ENCODE data around the gene GIPC3. TPM values are rescaled to one million over a fixed set of nuclear protein-coding genes. Genes with fewer than 3 reads are reported as not detected.

The GIPC3 gene
- total and polyA plus RNA-seq, 7 donors = under 0.01 to 1.0 (median 0.83) TPM; not detected in 4

- Histone ChIP-seq H3K9me3 (no peaks in the 10 kb centered on the region), H3K36me3 (no peaks in the 10 kb centered on the region), H3K27me3 (no peaks in the 10 kb centered on the region), H3K27ac (peak overlapping the region; percentile 69 to 82 (median 74)), H3K4me3 (peak overlapping the region; percentile 1 to 47 (median 36)), H3K4me1 (peaks cover 0 to 55% (median 41%) of the 10 kb centered on the region in 4 donors)
- intact Hi-C loops (cut with DNase I) = loop anchor here (5.0 kb wide), 1 partner anchor 41 kb away; no protein-coding TSS in a partner anchor
- WGBS, 2 donors = 66 to 82% methylated on average over 29 of the region's 29 CpGs
- TF ChIP-seq POLR2A (IDR thresholded peaks at IDR 0.05) = no peak
- TF ChIP-seq, protein P1, sequence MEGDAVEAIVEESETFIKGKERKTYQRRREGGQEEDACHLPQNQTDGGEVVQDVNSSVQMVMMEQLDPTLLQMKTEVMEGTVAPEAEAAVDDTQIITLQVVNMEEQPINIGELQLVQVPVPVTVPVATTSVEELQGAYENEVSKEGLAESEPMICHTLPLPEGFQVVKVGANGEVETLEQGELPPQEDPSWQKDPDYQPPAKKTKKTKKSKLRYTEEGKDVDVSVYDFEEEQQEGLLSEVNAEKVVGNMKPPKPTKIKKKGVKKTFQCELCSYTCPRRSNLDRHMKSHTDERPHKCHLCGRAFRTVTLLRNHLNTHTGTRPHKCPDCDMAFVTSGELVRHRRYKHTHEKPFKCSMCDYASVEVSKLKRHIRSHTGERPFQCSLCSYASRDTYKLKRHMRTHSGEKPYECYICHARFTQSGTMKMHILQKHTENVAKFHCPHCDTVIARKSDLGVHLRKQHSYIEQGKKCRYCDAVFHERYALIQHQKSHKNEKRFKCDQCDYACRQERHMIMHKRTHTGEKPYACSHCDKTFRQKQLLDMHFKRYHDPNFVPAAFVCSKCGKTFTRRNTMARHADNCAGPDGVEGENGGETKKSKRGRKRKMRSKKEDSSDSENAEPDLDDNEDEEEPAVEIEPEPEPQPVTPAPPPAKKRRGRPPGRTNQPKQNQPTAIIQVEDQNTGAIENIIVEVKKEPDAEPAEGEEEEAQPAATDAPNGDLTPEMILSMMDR (IDR thresholded peaks at IDR 0.05) = no peak
- no peak for DNase-seq
Observed at GRCh38 chr19:3575949-3576673, 9.2 kb upstream of the GIPC3 start.

DNA sequence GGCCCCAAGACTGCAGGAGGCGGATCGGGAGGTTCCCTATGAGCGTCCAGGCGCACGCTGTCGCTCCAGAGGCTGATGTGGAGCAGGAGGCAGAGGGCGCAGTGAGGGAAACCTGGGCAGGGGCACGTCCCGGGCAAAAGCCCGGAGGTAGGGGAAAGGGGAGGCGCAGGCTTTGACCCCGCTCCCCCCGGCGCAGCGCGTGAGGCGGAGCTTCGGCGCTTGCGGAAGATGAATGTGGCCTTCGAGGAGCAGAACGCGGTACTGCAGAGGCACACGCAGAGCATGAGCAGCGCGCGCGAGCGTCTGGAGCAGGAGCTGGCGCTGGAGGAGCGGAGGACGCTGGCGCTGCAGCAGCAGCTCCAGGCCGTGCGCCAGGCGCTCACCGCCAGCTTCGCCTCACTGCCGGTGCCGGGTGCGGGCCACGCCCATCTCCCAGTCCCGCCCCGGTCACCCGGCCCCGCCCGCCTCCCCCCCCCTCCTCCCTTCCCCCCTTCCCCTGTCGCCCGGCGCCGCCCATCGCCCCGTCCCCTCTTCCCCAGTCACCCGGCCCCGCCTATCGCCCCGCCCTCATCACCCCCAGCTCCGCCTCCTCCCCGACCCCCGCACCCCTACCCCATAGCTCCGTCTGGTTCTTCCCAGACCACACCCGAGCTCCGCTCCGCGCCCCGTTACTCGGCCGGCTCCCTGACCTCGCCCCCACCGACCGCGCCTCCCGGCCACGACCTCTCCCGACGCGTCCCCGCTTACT is 8.4 kb upstream of the GIPC3 start:
- no peaks in the 10 kb centered on the region for H3K9me3 ChIP-seq
- no peak for TF ChIP-seq EP300 (IDR thresholded peaks at IDR 0.05)
- TF ChIP-seq, protein P1 (IDR thresholded peaks at IDR 0.05) = no peak
- TF ChIP-seq POLR2AphosphoS5 (IDR thresholded peaks at IDR 0.05) = peak in 3 of 4 donors; percentile 27 to 34 (median 30)
- TF ChIP-seq POLR2A (IDR thresholded peaks at IDR 0.05) = no peak
- H3K4me1 ChIP-seq = peaks cover 0 to 52% (median 40%) of the 10 kb centered on the region in 4 donors
- H3K27ac ChIP-seq = peak overlapping the region; percentile 69 to 82 (median 74)
- H3K27me3 ChIP-seq = no peaks in the 10 kb centered on the region
- H3K4me3 ChIP-seq = peak overlapping the region; percentile 1 to 47 (median 36)
- DNase-seq = peak; percentile 91
- no peaks in the 10 kb centered on the region for H3K36me3 ChIP-seq
- WGBS, 2 donors = 27 to 49% methylated on average over 72 to 78 of the region's 78 CpGs
- intact Hi-C loops (cut with DNase I) = loop anchor here (5.0 kb wide), 1 partner anchor 40 kb away; no protein-coding TSS in a partner anchor

- Histone ChIP-seq H3K36me3 (no peaks in the 10 kb centered on the region), H3K4me3 (no peak overlapping the region), H3K4me1 (peaks cover 0 to 49% (median 36%) of the 10 kb centered on the region in 4 donors), H3K27ac (peak overlapping the region; percentile 69 to 82 (median 74)), H3K9me3 (no peaks in the 10 kb centered on the region), H3K27me3 (no peaks in the 10 kb centered on the region)
- DNase-seq = no peak
- intact Hi-C loops (cut with DNase I) = loop anchor here (5.0 kb wide), 1 partner anchor 39 kb away; no protein-coding TSS in a partner anchor
- WGBS, 2 donors = 26 to 72% methylated on average over 60 of the region's 60 CpGs
- no peak for TF ChIP-seq EP300 (IDR thresholded peaks at IDR 0.05)
- TF ChIP-seq POLR2A (IDR thresholded peaks at IDR 0.05) = no peak
- TF ChIP-seq, protein P1 (IDR thresholded peaks at IDR 0.05) = no peak
- TF ChIP-seq POLR2AphosphoS5 (IDR thresholded peaks at IDR 0.05) = no peak
Observed at GRCh38 chr19:3577723-3578344, 7.4 kb upstream of the GIPC3 start.

DNA sequence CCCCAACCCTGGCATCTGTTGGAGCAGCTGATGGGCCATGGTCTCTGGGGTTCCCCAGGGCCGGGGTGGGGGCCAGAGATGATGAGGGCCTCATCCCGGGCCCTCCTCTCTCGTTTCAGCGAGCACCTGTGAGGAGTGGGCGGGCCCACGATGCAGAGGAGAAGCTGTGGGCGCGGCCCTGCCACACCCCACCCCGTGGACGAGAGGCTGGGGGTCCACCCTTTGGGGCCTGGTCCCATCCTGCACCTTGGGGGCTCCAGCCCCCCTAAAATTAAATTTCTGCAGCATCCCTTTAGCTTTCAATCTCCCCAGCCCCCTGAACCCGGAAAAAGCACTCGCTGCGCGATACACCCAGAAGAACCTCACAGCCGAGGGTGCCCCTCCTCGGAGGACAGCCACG is 6.9 kb upstream of the GIPC3 start:
- intact Hi-C loops (cut with DNase I) = loop anchor here (5.0 kb wide), 1 partner anchor 39 kb away; no protein-coding TSS in a partner anchor
- no peak overlapping the region for H3K27ac ChIP-seq

More for the DNA sequence above, 6.9 kb upstream of the GIPC3 start:
- TF ChIP-seq POLR2A (IDR thresholded peaks at IDR 0.05) = no peak
- Histone ChIP-seq H3K4me1 (peaks cover 0 to 46% (median 34%) of the 10 kb centered on the region in 4 donors), H3K36me3 (no peaks in the 10 kb centered on the region), H3K4me3 (no peak overlapping the region), H3K9me3 (no peaks in the 10 kb centered on the region), H3K27me3 (no peaks in the 10 kb centered on the region)
- no peak for DNase-seq
- 33 to 74% methylated on average over 17 of the region's 17 CpGs for WGBS, 2 donors
